Glutamatergic neuron (in vitro differentiated cells): ENCODE data around the gene DCAF8. TPM values are rescaled to one million over a fixed set of nuclear protein-coding genes. Genes with fewer than 3 reads are reported as not detected.

Experiments
- DNase-seq: peaks from one replicate; pipeline ENCODE4 v3.0.0; 2022
- H3K27ac Mint-ChIP-seq: one replicate; pipeline ENCODE4 v1.8.0; 2020; ENCODE audit warnings: mild to moderate bottlenecking, mixed read lengths, inconsistent platforms; ENCODE audit not compliant: unreplicated experiment
- H3K27me3 Mint-ChIP-seq: one replicate; pipeline ENCODE4 v1.8.0; 2020; ENCODE audit warnings: mild to moderate bottlenecking, moderate library complexity, mixed read lengths, inconsistent platforms; ENCODE audit not compliant: unreplicated experiment
- H3K36me3 Mint-ChIP-seq: one replicate; pipeline ENCODE4 v1.8.0; 2020; ENCODE audit warnings: mild to moderate bottlenecking, mixed read lengths, inconsistent platforms; ENCODE audit not compliant: unreplicated experiment
- H3K4me1 Mint-ChIP-seq: one replicate; pipeline ENCODE4 v1.8.0; 2020; ENCODE audit warnings: mild to moderate bottlenecking, low read depth, mixed read lengths, inconsistent platforms; ENCODE audit not compliant: unreplicated experiment
- H3K4me3 Mint-ChIP-seq: one replicate; pipeline ENCODE4 v1.8.0; 2020; ENCODE audit warnings: mild to moderate bottlenecking, mixed read lengths, inconsistent platforms; ENCODE audit not compliant: unreplicated experiment
- H3K9me3 Mint-ChIP-seq: one replicate; pipeline ENCODE4 v1.8.0; 2020; ENCODE audit warnings: mild to moderate bottlenecking, moderate library complexity, mixed read lengths, inconsistent platforms; ENCODE audit not compliant: unreplicated experiment
- total RNA-seq: library from RNA; stranded (reverse); fragmentation: NEBNext Ultra II Directional; extraction: Animal tissue kit (Norgen Biotek cat#: 25700); gene quantifications from one replicate; pipeline ENCODE4 v1.2.1, GENCODE V29; 2021; ENCODE audit not compliant: unreplicated experiment
- TF ChIP-seq, protein P1 (sequence below): fragments of 200-600 bp; sonication (generic); IDR thresholded peaks from one replicate; pipeline ENCODE4 v1.5.0; 2021; ENCODE audit not compliant: partially characterized antibody, unreplicated experiment

Gene DCAF8
- total RNA-seq, 1 donor from 2014 or later = 146 TPM

DNA sequence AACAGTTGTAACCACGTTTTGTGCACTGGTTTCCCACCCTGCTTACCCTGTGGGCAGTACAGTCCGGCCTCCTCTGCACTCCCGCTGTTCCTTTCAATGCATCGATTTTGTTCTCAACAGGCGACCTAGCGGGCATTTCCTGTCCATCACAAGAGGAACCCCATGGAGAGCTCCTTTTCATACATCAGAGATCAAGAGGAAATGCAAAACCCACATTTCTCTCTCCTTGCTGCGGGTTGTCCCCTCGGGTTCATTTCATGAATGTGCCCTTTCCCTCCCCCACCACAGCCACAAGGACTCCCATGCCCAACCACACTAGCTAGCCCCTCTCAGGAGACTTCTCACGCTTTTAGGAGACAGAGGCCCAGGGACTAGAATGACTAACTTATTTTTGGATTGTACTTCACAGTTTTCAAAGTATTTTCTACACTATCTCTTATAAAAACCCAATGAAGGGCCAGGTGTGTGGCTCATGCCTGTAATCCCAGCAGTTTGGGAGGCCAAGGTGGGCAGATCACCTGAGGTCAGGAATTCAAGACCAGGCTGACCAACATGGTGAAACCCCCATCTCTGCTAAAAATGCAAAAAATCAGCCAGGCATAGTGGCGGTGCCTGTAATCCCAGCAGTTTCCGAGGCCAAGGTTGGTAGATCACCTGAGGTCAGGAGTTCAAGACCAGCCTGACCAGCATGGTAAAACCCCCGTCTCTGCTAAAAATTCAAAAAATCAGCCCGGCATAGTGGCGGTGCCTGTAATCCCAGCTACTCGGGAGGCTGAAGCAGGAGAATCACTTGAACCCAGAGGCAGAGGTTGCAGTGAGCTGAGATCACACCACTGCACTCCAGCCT is 92.6 kb downstream of the DCAF8 start:
- DNase-seq = no peak
- no peak overlapping the region for H3K4me3 Mint-ChIP-seq
- H3K27ac Mint-ChIP-seq = no peak overlapping the region
- peaks cover 4% of the 10 kb centered on the region for H3K9me3 Mint-ChIP-seq
- H3K27me3 Mint-ChIP-seq = peaks cover 7% of the 10 kb centered on the region
- peaks cover 4% of the 10 kb centered on the region for H3K36me3 Mint-ChIP-seq
- H3K4me1 Mint-ChIP-seq = peaks cover 15% of the 10 kb centered on the region
- TF ChIP-seq, protein P1, sequence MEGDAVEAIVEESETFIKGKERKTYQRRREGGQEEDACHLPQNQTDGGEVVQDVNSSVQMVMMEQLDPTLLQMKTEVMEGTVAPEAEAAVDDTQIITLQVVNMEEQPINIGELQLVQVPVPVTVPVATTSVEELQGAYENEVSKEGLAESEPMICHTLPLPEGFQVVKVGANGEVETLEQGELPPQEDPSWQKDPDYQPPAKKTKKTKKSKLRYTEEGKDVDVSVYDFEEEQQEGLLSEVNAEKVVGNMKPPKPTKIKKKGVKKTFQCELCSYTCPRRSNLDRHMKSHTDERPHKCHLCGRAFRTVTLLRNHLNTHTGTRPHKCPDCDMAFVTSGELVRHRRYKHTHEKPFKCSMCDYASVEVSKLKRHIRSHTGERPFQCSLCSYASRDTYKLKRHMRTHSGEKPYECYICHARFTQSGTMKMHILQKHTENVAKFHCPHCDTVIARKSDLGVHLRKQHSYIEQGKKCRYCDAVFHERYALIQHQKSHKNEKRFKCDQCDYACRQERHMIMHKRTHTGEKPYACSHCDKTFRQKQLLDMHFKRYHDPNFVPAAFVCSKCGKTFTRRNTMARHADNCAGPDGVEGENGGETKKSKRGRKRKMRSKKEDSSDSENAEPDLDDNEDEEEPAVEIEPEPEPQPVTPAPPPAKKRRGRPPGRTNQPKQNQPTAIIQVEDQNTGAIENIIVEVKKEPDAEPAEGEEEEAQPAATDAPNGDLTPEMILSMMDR = no peak

DNA sequence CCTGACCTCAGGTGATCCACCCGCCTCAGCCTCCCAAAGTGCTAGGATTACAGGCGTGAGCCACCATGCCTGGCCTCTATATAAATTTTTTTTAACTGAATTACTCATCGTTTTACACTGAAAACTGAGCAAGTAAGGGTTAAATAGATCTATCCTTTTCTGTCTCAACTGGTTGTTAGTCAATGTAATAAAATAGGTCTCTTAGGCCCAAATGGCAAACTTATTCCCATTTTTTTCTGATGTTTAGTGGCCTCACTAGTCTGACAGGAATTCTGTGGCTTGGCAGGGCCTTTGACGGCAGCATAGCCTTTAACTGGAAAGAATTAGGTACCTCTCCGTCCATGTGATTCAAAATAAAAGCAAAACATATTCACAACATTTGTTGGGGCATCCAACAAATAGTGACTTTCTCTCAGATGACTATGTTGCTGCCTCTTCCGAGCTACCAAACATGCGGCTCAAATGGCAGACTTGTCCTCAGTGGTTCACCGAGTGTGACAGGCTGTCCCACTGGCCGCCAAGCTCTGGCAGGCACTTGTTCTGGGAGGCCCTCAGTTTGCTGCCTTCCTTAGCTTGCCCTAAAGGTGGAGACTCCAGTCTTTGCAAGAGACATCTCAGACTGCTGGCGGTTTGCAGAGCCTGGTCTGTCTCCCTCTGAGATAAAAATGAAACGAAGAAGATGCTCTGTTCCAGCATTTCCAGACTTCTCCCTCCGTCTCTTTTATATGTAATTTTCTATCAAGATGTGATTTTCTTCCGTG is 93.6 kb downstream of the DCAF8 start:
- Mint-ChIP-seq H3K27me3 (peaks cover 7% of the 10 kb centered on the region), H3K27ac (no peak overlapping the region), H3K9me3 (peaks cover 4% of the 10 kb centered on the region), H3K4me1 (peaks cover 15% of the 10 kb centered on the region), H3K4me3 (no peak overlapping the region), H3K36me3 (peaks cover 4% of the 10 kb centered on the region)
- TF ChIP-seq, protein P1 = no peak
- no peak for DNase-seq

DNA sequence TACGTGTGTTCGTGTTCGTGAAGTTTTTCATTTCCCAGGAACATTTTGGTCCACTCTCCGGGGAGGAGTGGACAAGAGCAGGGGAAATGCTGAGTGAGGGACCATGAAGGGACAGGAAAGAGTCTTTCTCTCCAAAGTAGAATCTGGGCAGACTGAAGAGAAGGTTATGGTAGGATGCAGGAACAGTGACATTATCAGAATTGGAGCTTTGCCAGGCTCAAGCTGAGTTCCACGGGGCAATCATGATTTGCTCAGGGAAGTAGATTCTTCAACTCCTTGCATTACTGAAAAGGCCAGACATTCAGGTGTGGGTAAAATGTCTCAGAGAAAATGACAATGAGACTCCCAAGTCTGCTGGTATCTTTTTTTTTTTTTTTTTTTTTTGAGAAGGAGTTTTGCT is 94.3 kb downstream of the DCAF8 start:
- Mint-ChIP-seq H3K36me3 (peaks cover 4% of the 10 kb centered on the region), H3K27ac (no peak overlapping the region), H3K9me3 (peaks cover 6% of the 10 kb centered on the region), H3K27me3 (peaks cover 7% of the 10 kb centered on the region), H3K4me1 (peaks cover 15% of the 10 kb centered on the region), H3K4me3 (no peak overlapping the region)
- DNase-seq = no peak
- TF ChIP-seq, protein P1 = no peak

DNA sequence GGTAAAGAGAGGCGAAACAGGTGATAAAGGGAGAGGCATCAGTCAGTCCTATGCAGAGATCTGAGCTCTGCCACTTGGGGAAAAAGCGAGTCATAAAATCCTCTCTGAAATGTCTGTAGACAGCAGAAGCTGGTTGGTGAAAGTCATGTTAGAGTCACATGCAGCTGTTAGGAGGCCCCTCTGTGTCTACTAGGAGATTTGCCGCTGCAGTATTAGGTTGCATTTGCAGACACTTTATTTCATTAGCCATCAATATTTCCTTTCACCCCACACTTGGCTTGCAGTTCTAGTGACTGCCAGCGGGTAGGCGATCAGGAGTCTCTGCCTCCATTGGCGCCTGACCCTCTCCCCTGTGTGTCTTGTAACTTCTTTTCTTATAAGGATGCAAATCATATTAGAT is 94.8 kb downstream of the DCAF8 start:
- DNase-seq = no peak
- peaks cover 15% of the 10 kb centered on the region for H3K4me1 Mint-ChIP-seq
- peaks cover 7% of the 10 kb centered on the region for H3K27me3 Mint-ChIP-seq
- TF ChIP-seq, protein P1 = no peak
- no peak overlapping the region for H3K27ac Mint-ChIP-seq
- H3K9me3 Mint-ChIP-seq = peaks cover 6% of the 10 kb centered on the region
- peaks cover 4% of the 10 kb centered on the region for H3K36me3 Mint-ChIP-seq
- no peak overlapping the region for H3K4me3 Mint-ChIP-seq

DNA sequence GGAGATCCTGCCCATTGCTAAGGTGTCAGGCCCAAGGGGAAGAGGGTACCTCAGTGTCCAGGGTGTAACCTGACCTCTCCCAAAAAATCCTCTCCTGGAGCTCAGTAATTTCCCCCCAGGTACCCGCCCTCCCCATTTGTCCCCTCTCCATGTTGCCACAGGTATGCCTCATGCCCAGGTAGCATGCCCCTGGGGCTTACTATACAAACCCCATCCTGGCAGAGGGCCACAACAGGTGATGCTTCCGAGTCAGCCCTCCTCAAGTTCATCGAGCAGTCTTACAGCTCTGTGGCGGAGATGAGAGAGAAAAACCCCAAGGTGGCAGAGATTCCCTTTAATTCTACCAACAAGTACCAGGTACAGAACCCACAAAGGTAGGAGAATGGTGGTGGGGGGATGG is 95.3 kb downstream of the DCAF8 start:
- H3K36me3 Mint-ChIP-seq = peaks cover 2% of the 10 kb centered on the region
- no peak for DNase-seq
- H3K27ac Mint-ChIP-seq = no peak overlapping the region
- H3K4me3 Mint-ChIP-seq = no peak overlapping the region
- TF ChIP-seq, protein P1 = no peak
- H3K9me3 Mint-ChIP-seq = peaks cover 5% of the 10 kb centered on the region
- H3K27me3 Mint-ChIP-seq = peaks cover 7% of the 10 kb centered on the region
- H3K4me1 Mint-ChIP-seq = peaks cover 13% of the 10 kb centered on the region
